Pancreas (tissue), 10 donors: Measurements from ENCODE around the gene ZNF691. TPM values are rescaled to one million over a fixed set of nuclear protein-coding genes. Genes with fewer than 3 reads are reported as not detected.
"Not testable (repeated sequence)": the region's sequence is repeated elsewhere in the genome, so short reads cannot be mapped to it uniquely, and the experiment has no call there.

ENCODE experiments used
- ATAC-seq, 4 donors: fragments of 200-7000 bp; cut with Tn5 transposase; one replicate each; pipeline versions ENCODE4 v1.8.0 to v1.9.1; 2020; ENCODE audit warnings: mild to moderate bottlenecking in 4 of 4, moderate library complexity in 4 of 4
- DNase-seq, 6 donors: peaks; one replicate each; pipeline ENCODE4 v3.0.0-alpha.2; 2020
- FAIRE-seq: peaks from 2 replicates; lab custom pipeline; 2012; peaks lifted over from hg19 to GRCh38; lab: Jason Lieb, UNC
- H3K27ac ChIP-seq, 4 donors: fragments of 200-600 bp; sonication (generic); 1 replicate in 3 of 4; 2 replicates in 1 of 4; pipeline versions ENCODE4 v1.5.0 to v1.8.0; 2020
- H3K27me3 ChIP-seq, 4 donors: fragments of 200-600 bp; one replicate each; pipeline ENCODE4 v1.8.0; 2021
- H3K36me3 ChIP-seq, 3 donors: fragments of 200-600 bp; sonication (generic) in 1 of 3; one replicate each; pipeline versions ENCODE4 v1.5.0 to v1.8.0; 2020 to 2021
- H3K4me1 ChIP-seq, 3 donors: fragments of 200-600 bp; one replicate each; pipeline ENCODE4 v1.8.0; 2021
- H3K4me3 ChIP-seq, 4 donors: fragments of 200-600 bp; sonication (generic) in 2 of 4; one replicate each; pipeline versions ENCODE4 v1.5.0 to v1.8.0; 2020 to 2021
- H3K9me3 ChIP-seq, 4 donors: fragments of 200-600 bp; one replicate each; pipeline ENCODE4 v1.8.0; 2021
- CTCF ChIP-seq, 4 donors: fragments of 200-600 bp; sonication (generic) in 3 of 4; IDR thresholded peaks; one replicate each; pipeline versions ENCODE4 v1.5.0 to v1.8.0; 2021; ENCODE audit warnings: antibody characterized with exemption in 4 of 4
- WGBS, 2 donors: extraction: QIAGEN DNeasy Blood & Tissue Kit; methylation state at CpG; one replicate each; pipeline ENCODE4 v1.1.7; 2013; 5-methylcytosine and 5-hydroxymethylcytosine counted together
- intact Hi-C, 3 donors: fragments of 100-400 bp; cut with DNase I; formaldehyde crosslinking; loops; one replicate each; pipeline versions ENCODE4 v1.11.1 to v1.14.2; 2022
- polyA plus RNA-seq, 2 donors: library from polyadenylated mRNA; stranded (reverse); fragments of 200-250 nt; gene quantifications; one replicate each; pipeline ENCODE4 v1.2.3, GENCODE V29; 2013
- total RNA-seq, 6 donors: library from RNA; stranded (reverse); fragmentation: NEBNext Ultra II Directional in 4 of 6; extraction: Animal tissue kit (Norgen Biotek cat#: 25700) in 4 of 6; gene quantifications; one replicate each; pipeline versions ENCODE4 v1.2.1 to v1.2.4, GENCODE V29; 2021 to 2023
- donor health status: healthy with polysubstance abuse.
- donor health status: DM: no; HTN: no; CAD: no; lungs with moderate emphysema.
- donor health status: DM: no; HTN: no; CAD: no.
- donor health status: control.
- donor health status: control.
- donor health status: Bipolar disorder and iron deficiency.
- donor health status: DM: yes; HTN: yes; CAD: no.
- donor health status: DM: no; HTN: no; CAD: no.
- donor health status: DM: no; HTN: no; CAD: no.
- donor health status: DM: yes; HTN: yes; CAD: no.

The ZNF691 gene
- total and polyA plus RNA-seq, 8 donors: 2.9 to 11.0 (median 4.6) TPM

- Histone ChIP-seq H3K27me3 (no peaks in the 10 kb centered on the region), H3K9me3 (no peaks in the 10 kb centered on the region), H3K36me3 (no peaks in the 10 kb centered on the region), H3K27ac (no peak overlapping the region), H3K4me3 (no peak overlapping the region), H3K4me1 (no peaks in the 10 kb centered on the region)
- TF ChIP-seq CTCF (IDR thresholded peaks at IDR 0.05): no peak
- DNase-seq: no peak
- no peak for FAIRE-seq
- WGBS, 2 donors: 63 to 73% methylated on average over 4 of the region's 4 CpGs
- no peak for ATAC-seq
- intact Hi-C loops: no loop called here
Measured at GRCh38 chr1:42860339-42861013, 14.1 kb downstream of the ZNF691 start.

- Histone ChIP-seq H3K27me3 (no peaks in the 10 kb centered on the region), H3K4me3 (no peak overlapping the region), H3K27ac (no peak overlapping the region), H3K9me3 (no peaks in the 10 kb centered on the region), H3K36me3 (no peaks in the 10 kb centered on the region), H3K4me1 (no peaks in the 10 kb centered on the region)
- ATAC-seq (no peak), DNase-seq (no peak), FAIRE-seq (no peak)
- intact Hi-C loops: no loop called here
- no peak for TF ChIP-seq CTCF (IDR thresholded peaks at IDR 0.05)
Measured at GRCh38 chr1:42861014-42861399, 14.6 kb downstream of the ZNF691 start.

- H3K4me1 ChIP-seq: no peaks in the 10 kb centered on the region
- no peaks in the 10 kb centered on the region for H3K9me3 ChIP-seq
- FAIRE-seq (no peak), ATAC-seq (no peak), DNase-seq (no peak)
- intact Hi-C loops: no loop called here
- no peaks in the 10 kb centered on the region for H3K36me3 ChIP-seq
- H3K4me3 ChIP-seq: no peak overlapping the region
- H3K27me3 ChIP-seq: no peaks in the 10 kb centered on the region
- no peak for TF ChIP-seq CTCF (IDR thresholded peaks at IDR 0.05)
- 68 to 73% methylated on average over 5 of the region's 5 CpGs for WGBS, 2 donors
- no peak overlapping the region for H3K27ac ChIP-seq
Measured at GRCh38 chr1:42866549-42866948, 20.1 kb downstream of the ZNF691 start.

GRCh38 chr1:42868466-42868865 is 22.1 kb downstream of the ZNF691 start:
- H3K4me3 ChIP-seq, H3K27me3 ChIP-seq, H3K36me3 ChIP-seq, DNase-seq, H3K27ac ChIP-seq, FAIRE-seq, H3K4me1 ChIP-seq, ATAC-seq, intact Hi-C loops, H3K9me3 ChIP-seq: not testable (repeated sequence)
- WGBS, 2 donors: 71 to 80% methylated on average over 4 of the region's 4 CpGs

- ATAC-seq, H3K4me1 ChIP-seq, H3K4me3 ChIP-seq, intact Hi-C loops, H3K27me3 ChIP-seq, H3K27ac ChIP-seq, H3K9me3 ChIP-seq, DNase-seq, FAIRE-seq, H3K36me3 ChIP-seq: not testable (repeated sequence)
- WGBS, 2 donors: 68 to 82% methylated on average over 2 of the region's 2 CpGs
Measured at GRCh38 chr1:42869254-42869653, 22.8 kb downstream of the ZNF691 start.

- H3K27me3 ChIP-seq, H3K4me1 ChIP-seq, ATAC-seq, H3K9me3 ChIP-seq, H3K36me3 ChIP-seq, FAIRE-seq, H3K4me3 ChIP-seq, DNase-seq, intact Hi-C loops, H3K27ac ChIP-seq: not testable (repeated sequence)
- WGBS, 2 donors: 87 to 91% methylated on average over 2 of the region's 2 CpGs
Measured at GRCh38 chr1:42869751-42870150, 23.3 kb downstream of the ZNF691 start.

GRCh38 chr1:42873108-42873507 is 26.7 kb downstream of the ZNF691 start:
- H3K4me3 ChIP-seq, intact Hi-C loops, ATAC-seq, H3K4me1 ChIP-seq, H3K9me3 ChIP-seq, FAIRE-seq, H3K27me3 ChIP-seq, H3K27ac ChIP-seq, DNase-seq, H3K36me3 ChIP-seq: not testable (repeated sequence)
